ENCODE data around the gene TRDN.

GRCh38 chr6:123616016-123616415, 20.7 kb downstream of the TRDN start:
- TF ChIP-seq POLR2A (IDR thresholded peaks at IDR 0.05; ENCODE audit: low read length) (no peak), GATA1 (IDR thresholded peaks at IDR 0.05; ENCODE audit: low read depth, low read length) (no peak)

Data from erythroblast (primary cell).